Lower leg skin (tissue), 3 donors: Measurements from ENCODE around the gene MAL.

Experiments
- POLR2A ChIP-seq, 2 donors: fragments of 450-650 bp; IDR thresholded peaks; one replicate each; pipeline ENCODE4 v1.6.1; 2016 to 2017; ENCODE audit warnings: antibody characterized with exemption in 2 of 2, mild to moderate bottlenecking in 1 of 2, moderate library complexity in 1 of 2
- TF ChIP-seq, protein P1 (sequence below), 3 donors: fragments of 450-650 bp; IDR thresholded peaks; one replicate each; pipeline ENCODE4 v1.5.1; 2016; ENCODE audit warnings: antibody characterized with exemption in 3 of 3, mild to moderate bottlenecking in 3 of 3, moderate library complexity in 2 of 3

DNA sequence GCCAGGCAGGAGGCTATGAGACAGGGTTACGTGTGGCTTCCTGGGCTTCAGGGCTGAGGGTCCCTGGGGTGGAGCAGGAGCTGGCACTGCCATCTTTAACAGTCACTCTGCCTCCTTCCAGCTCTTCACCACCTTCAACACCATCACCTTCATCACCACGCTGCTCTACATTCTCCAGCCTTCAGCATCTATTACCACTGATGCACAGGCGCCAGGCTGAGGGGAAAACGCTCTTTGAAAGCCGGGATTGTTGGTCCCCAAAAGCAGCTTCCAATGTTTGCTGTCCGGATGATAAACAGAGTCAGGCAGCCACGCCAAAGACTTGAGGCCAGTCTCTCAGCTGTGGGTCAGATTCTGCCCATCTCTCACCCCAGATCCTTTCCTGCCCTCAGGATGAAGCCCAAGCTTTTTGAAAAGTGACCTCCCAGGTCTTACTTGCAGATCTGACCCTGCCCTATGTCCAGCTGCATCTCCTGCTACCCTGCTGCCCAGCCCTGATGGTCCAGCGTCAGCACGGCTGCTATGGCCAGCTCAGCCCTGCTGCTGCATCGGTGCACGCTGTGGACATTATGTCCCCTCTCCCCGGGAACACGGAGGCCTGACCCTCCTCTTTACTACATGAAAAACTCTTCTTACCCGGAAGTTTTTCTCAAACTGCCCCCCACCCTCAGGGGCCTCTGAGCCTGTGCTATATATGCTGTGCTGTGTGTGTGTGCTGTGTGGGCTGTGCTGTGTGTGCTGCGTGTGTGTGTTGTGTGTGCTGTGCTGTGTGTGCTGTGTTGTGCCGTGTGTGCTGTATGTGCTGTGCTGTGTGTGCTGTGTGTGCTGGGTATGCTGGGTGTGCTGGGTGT, 31.2 kb upstream of the MAL start:
- TF ChIP-seq, protein P1, sequence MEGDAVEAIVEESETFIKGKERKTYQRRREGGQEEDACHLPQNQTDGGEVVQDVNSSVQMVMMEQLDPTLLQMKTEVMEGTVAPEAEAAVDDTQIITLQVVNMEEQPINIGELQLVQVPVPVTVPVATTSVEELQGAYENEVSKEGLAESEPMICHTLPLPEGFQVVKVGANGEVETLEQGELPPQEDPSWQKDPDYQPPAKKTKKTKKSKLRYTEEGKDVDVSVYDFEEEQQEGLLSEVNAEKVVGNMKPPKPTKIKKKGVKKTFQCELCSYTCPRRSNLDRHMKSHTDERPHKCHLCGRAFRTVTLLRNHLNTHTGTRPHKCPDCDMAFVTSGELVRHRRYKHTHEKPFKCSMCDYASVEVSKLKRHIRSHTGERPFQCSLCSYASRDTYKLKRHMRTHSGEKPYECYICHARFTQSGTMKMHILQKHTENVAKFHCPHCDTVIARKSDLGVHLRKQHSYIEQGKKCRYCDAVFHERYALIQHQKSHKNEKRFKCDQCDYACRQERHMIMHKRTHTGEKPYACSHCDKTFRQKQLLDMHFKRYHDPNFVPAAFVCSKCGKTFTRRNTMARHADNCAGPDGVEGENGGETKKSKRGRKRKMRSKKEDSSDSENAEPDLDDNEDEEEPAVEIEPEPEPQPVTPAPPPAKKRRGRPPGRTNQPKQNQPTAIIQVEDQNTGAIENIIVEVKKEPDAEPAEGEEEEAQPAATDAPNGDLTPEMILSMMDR (IDR thresholded peaks at IDR 0.05), result peak in 1 of 3 donors; percentile 32
- TF ChIP-seq POLR2A (IDR thresholded peaks at IDR 0.05), result no peak
